Spleen (tissue), 7 donors: ENCODE data around the gene MIB2.
"Not testable (repeated sequence)": the region's sequence is repeated elsewhere in the genome, so short reads cannot be mapped to it uniquely, and the experiment has no call there.

Experiments used
- CTCF ChIP-seq, 11 experiments: fragments of 200-600 bp in 7 of 11; fragments of 450-650 bp in 4 of 11; sonication (generic) in 4 of 11; IDR thresholded peaks in 8 of 11; conservative IDR thresholded peaks in 3 of 11; 1 replicate in 7 of 11; 2 replicates in 4 of 11; pipeline versions ENCODE4 v1.4.0 to v1.8.0; 2016 to 2021; ENCODE audit warnings: antibody characterized with exemption in 11 of 11, inconsistent platforms in 4 of 11, mild to moderate bottlenecking in 1 of 11
- POLR2A ChIP-seq, 3 donors: fragments of 450-650 bp; IDR thresholded peaks; one replicate each; pipeline ENCODE4 v1.5.1; 2017; ENCODE audit warnings: antibody characterized with exemption in 3 of 3, mild to moderate bottlenecking in 1 of 3
- POLR2AphosphoS5 ChIP-seq, 3 donors: sonication (generic); formaldehyde crosslinking; IDR thresholded peaks; one replicate each; pipeline ENCODE4 v1.5.1; 2017; ENCODE audit warnings: antibody characterized with exemption in 3 of 3
- donor health status: DM: no; HTN: no; CAD: no; lungs with moderate emphysema.
- donor health status: DM: no; HTN: no; CAD: no.
- donor health status: DM: no; HTN: no; CAD: no.

DNA sequence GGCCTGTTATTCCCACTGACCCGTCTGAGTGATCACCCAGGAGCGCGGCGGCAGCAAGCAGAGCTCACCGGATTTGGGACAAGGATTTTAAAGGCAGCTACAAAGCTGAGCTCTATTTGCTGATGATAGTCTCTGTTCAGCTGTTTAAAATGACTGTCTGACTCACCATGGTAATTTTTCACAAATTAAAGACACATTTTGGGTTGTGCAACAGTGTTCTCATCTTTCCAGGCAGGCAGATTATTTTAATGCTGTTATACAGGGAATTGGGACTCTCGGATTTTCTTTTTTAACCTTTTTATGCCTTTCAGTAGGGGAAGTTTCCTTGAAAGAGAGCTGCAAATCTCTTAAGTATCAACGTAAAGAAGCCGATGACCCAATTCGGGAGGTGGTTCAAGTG lies 47.1 kb downstream of the MIB2 start:
- not testable (repeated sequence) for TF ChIP-seq CTCF (IDR thresholded peaks at IDR 0.05 in 8 of 11, conservative IDR thresholded peaks at IDR 0.05 in 3 of 11); POLR2A (IDR thresholded peaks at IDR 0.05); POLR2AphosphoS5 (IDR thresholded peaks at IDR 0.05)
